HepG2 (cell line): ENCODE results near the gene C1orf94. TPM values are rescaled to one million over a fixed set of nuclear protein-coding genes. Genes with fewer than 3 reads are reported as not detected.

ENCODE experiments used
- ATAC-seq: fragments of 200-7000 bp; cut with Tn5 transposase; 3 replicates; pipeline ENCODE4 v1.9.1; 2020; ENCODE audit warnings: mild to moderate bottlenecking, moderate library complexity
- BruUV-seq: library from RNA; stranded (reverse); fragments of 400-500 nt; replicated peaks from 2 replicates; lab custom pipeline; 2021; lab: Mats Ljungman, UMichigan
- CTCF ChIA-PET: fragments of 300-600 bp; formaldehyde crosslinking; extraction: SDS; loops from one replicate; lab custom pipeline; 2021; ENCODE audit warnings: low total read pairs, inconsistent platforms, low intra/inter-chr PET ratio; lab: Yijun Ruan, JAX
- POLR2A ChIA-PET: fragments of 350-600 bp; sonication (Branson Sonifier 250); formaldehyde crosslinking; loops from one replicate; lab custom pipeline; 2020; ENCODE audit warnings: antibody characterized with exemption, inconsistent platforms; lab: Yijun Ruan, JAX
- DNase-seq: peaks from one replicate; pipeline ENCODE4 v3.0.0-alpha.2; 2015; ENCODE audit warnings: low spot score
- FAIRE-seq: peaks from 3 replicates; lab custom pipeline; 2011; peaks lifted over from hg19 to GRCh38; lab: Jason Lieb, UNC
- H2AFZ ChIP-seq: one replicate; pipeline ENCODE4 v1.6.1; 2011; ENCODE audit warnings: low read length, inconsistent platforms
- H3K27ac ChIP-seq: fragments of 300-600 bp; 3 replicates; pipeline ENCODE4 v1.8.0; 2011; ENCODE audit warnings: mixed run types, mild to moderate bottlenecking, mixed read lengths, low read length, inconsistent platforms; ENCODE audit not compliant: insufficient read depth; ENCODE audit errors: extremely low read length
- H3K27me3 ChIP-seq, 2 experiments: fragments of 200-600 bp in 1 of 2; 2 replicates in 1 of 2; 3 replicates in 1 of 2; pipeline versions ENCODE4 v1.6.0 to v1.8.0; 2011; ENCODE audit warnings: low read length in 2 of 2, mild to moderate bottlenecking in 2 of 2, moderate library complexity in 2 of 2, inconsistent platforms in 1 of 2; ENCODE audit not compliant: insufficient read depth in 2 of 2, control insufficient read depth in 1 of 2
- H3K36me3 ChIP-seq, 2 experiments: fragments of 200-600 bp in 1 of 2; replicated peaks in 1 of 2; 2 replicates in 1 of 2; 3 replicates in 1 of 2; pipeline versions ENCODE4 v1.5.1 to v1.8.0; 2011; ENCODE audit warnings: low read length in 2 of 2, inconsistent platforms in 1 of 2; ENCODE audit not compliant: insufficient read depth in 2 of 2, control insufficient read depth in 1 of 2
- H3K4me1 ChIP-seq: 2 replicates; pipeline ENCODE4 v1.5.1; 2012; ENCODE audit warnings: low read length, inconsistent platforms; ENCODE audit not compliant: insufficient read depth
- H3K4me2 ChIP-seq: 2 replicates; pipeline ENCODE4 v1.6.0; 2011; ENCODE audit warnings: low read depth, low read length, inconsistent platforms
- H3K4me3 ChIP-seq, 3 experiments: fragments of 200-600 bp in 1 of 3; sonication (generic), shearing (Covaris generic) in 1 of 3; replicated peaks in 1 of 3; 2 replicates each; pipeline ENCODE4 v1.5.1; 2011 to 2016; ENCODE audit warnings: low read length in 3 of 3, inconsistent platforms in 2 of 3, low read depth in 2 of 3, mild to moderate bottlenecking in 2 of 3, control low read depth in 1 of 3, mixed read lengths in 1 of 3; ENCODE audit not compliant: insufficient read depth in 1 of 3
- H3K79me2 ChIP-seq: one replicate; pipeline ENCODE4 v1.6.1; 2011; ENCODE audit warnings: low read length, inconsistent platforms; ENCODE audit not compliant: insufficient read depth
- H3K9ac ChIP-seq: 2 replicates; pipeline ENCODE4 v1.6.0; 2011; ENCODE audit warnings: mild to moderate bottlenecking, low read depth, low read length, inconsistent platforms; ENCODE audit not compliant: insufficient read depth
- H3K9me3 ChIP-seq: 2 replicates; pipeline ENCODE4 v1.5.1; 2012; ENCODE audit warnings: mild to moderate bottlenecking, low read length
- H4K20me1 ChIP-seq: 2 replicates; pipeline ENCODE4 v1.6.0; 2011; ENCODE audit warnings: inconsistent platforms, mild to moderate bottlenecking, low read length, moderate library complexity; ENCODE audit not compliant: insufficient read depth
- MED13 ChIP-seq: sonication (generic); formaldehyde crosslinking; IDR thresholded peaks from 2 replicates; pipeline ENCODE4 v1.5.0; 2020; ENCODE audit warnings: missing genetic modification reagents
- NCOA5 ChIP-seq: sonication (generic); formaldehyde crosslinking; IDR thresholded peaks from 2 replicates; pipeline ENCODE4 v1.4.0; 2020; ENCODE audit warnings: missing genetic modification reagents
- NFKBIZ ChIP-seq: IDR thresholded peaks from 2 replicates; pipeline ENCODE4 v1.6.1; 2018; ENCODE audit warnings: missing genetic modification reagents, missing compliant biosample characterization
- ZNF33B ChIP-seq: sonication (generic); formaldehyde crosslinking; IDR thresholded peaks from 2 replicates; pipeline ENCODE4 v1.5.1; 2020; ENCODE audit warnings: mild to moderate bottlenecking, missing genetic modification reagents
- ZNF343 ChIP-seq: sonication (generic); formaldehyde crosslinking; IDR thresholded peaks from 2 replicates; pipeline ENCODE4 v1.4.0; 2020; ENCODE audit warnings: mild to moderate bottlenecking, missing genetic modification reagents
- ZNF589 ChIP-seq: sonication (generic); formaldehyde crosslinking; conservative IDR thresholded peaks from 2 replicates; pipeline ENCODE4 v1.8.0; 2022; ENCODE audit warnings: mild to moderate bottlenecking, moderate library complexity, missing genetic modification reagents
- ZNF672 ChIP-seq: sonication (generic); formaldehyde crosslinking; IDR thresholded peaks from 2 replicates; pipeline ENCODE4 v1.8.1; 2022; ENCODE audit warnings: missing genetic modification reagents
- ZNF766 ChIP-seq: sonication (generic); formaldehyde crosslinking; IDR thresholded peaks from 2 replicates; pipeline ENCODE4 v1.5.0; 2020; ENCODE audit warnings: missing genetic modification reagents, borderline replicate concordance
- WGBS: methylation state at CpG from one replicate; pipeline ENCODE4 v1.1.6; 2017; ENCODE audit warnings: low lambda C conversion rate; 5-methylcytosine and 5-hydroxymethylcytosine counted together
- in situ Hi-C: cut with HindIII; loops from 2 replicates; pipeline ENCODE4 v1.10.0; 2017; ENCODE audit warnings: low pct_unique_long_range_greater_than_20kb; ENCODE audit not compliant: extremely low pct_ligation_motif_present
- intact Hi-C: fragments of 100-400 bp; cut with micrococcal nuclease; formaldehyde crosslinking; loops from one replicate; pipeline ENCODE4 v1.10.0; 2022; ENCODE audit not compliant: unreplicated experiment
- polyA plus RNA-seq, 8 experiments: library from polyadenylated mRNA; depleted of rRNA in 3 of 8; stranded (reverse) in 7 of 8; unstranded in 1 of 8; fragments of >200 nt; fragmentation: Illumina TruSeq in 4 of 8; extraction: Trizol in 4 of 8; gene quantifications; 2 replicates each; pipeline versions ENCODE4 v1.2.1 to v1.2.3, GENCODE V29; 2011 to 2016; ENCODE audit warnings: low read depth in 4 of 8, missing spikeins in 1 of 8, mixed read lengths in 1 of 8; ENCODE audit not compliant: insufficient read depth in 1 of 8
- total RNA-seq, 5 experiments: library from RNA; depleted of rRNA; stranded (reverse); fragments of >200 nt; fragmentation: Illumina TruSeq; extraction: Trizol; gene quantifications; 2 replicates each; pipeline ENCODE4 v1.2.3, GENCODE V29; 2016; ENCODE audit warnings: low read depth in 1 of 5

Gene C1orf94
- total and polyA plus RNA-seq, 2 of the 13 experiments (the other 11 are each of a cell fraction or from before 2014, with no cell fraction given) = not detected

DNA sequence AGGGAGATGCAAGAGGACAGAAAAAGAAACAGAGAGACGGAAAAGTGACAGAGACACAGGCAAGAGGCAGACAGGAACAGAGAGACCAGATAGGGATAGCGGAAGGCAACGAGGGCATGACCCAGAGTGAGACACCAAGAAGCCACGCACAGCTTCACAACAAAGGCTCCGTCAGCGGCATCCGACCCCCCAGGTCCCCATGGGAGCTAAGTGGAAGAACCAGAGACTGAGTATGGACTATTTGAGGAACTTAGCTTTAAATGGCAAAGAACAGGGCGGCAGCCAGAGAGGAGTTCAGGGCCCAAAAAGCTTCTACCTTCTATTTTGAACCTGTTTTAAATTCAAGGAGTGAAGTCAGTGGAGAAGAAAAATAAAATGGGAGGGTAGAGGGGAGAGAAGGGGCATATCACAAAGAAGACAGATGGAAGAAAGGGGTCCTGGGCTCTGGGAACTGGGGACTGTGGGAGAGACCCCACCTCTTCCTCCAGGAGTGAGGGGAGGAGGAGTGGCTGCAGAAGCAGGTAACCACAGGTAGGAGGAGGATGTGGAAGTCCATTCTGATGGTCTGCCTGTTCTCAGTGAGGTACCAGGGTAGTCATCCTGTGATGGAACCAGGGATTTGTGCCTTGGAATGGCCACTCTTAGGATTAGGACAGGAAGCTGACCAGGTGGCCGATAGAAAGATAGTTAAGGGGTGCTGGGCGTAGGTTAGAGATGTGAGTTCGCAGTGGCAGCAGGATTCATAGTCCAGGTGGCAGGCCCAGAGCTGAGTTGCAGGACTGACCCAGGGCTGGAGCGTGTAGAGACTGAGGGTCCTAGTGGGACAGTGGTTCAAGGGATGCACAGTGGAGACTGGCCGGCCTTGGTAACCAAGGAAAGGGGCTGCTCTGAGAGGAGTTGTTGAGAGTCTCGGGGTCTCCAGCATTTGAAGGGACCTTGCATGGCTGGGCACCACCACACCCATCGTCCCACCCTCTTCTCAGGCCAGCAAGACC lies 49.4 kb upstream of the C1orf94 start:
- no peak overlapping the region for H2AFZ ChIP-seq
- H3K4me3 ChIP-seq = no peak overlapping the region
- BruUV-seq = no TSS peak
- no peak overlapping the region for H3K27ac ChIP-seq
- no peaks in the 10 kb centered on the region for H4K20me1 ChIP-seq
- FAIRE-seq (no peak), DNase-seq (no peak), ATAC-seq (no peak)
- CTCF ChIA-PET = no interaction called here
- POLR2A ChIA-PET = no interaction called here
- intact Hi-C loops = no loop called here
- no peak overlapping the region for H3K4me2 ChIP-seq
- no peaks in the 10 kb centered on the region; a peak in 1 of 5 replicates for H3K27me3 ChIP-seq
- H3K36me3 ChIP-seq = no peaks in the 10 kb centered on the region
- no peak for TF ChIP-seq ZNF766 (CRISPR knock-in tag)
- TF ChIP-seq NCOA5 (CRISPR knock-in tag) = no peak
- WGBS = 21% methylated on average over 13 of the region's 15 CpGs
- H3K9ac ChIP-seq = no peak overlapping the region
- in situ Hi-C loops = no loop called here
- H3K4me1 ChIP-seq = no peaks in the 10 kb centered on the region
- no peaks in the 10 kb centered on the region for H3K79me2 ChIP-seq
- H3K9me3 ChIP-seq = no peaks in the 10 kb centered on the region; the same call in 1 of the 2 replicates

DNA sequence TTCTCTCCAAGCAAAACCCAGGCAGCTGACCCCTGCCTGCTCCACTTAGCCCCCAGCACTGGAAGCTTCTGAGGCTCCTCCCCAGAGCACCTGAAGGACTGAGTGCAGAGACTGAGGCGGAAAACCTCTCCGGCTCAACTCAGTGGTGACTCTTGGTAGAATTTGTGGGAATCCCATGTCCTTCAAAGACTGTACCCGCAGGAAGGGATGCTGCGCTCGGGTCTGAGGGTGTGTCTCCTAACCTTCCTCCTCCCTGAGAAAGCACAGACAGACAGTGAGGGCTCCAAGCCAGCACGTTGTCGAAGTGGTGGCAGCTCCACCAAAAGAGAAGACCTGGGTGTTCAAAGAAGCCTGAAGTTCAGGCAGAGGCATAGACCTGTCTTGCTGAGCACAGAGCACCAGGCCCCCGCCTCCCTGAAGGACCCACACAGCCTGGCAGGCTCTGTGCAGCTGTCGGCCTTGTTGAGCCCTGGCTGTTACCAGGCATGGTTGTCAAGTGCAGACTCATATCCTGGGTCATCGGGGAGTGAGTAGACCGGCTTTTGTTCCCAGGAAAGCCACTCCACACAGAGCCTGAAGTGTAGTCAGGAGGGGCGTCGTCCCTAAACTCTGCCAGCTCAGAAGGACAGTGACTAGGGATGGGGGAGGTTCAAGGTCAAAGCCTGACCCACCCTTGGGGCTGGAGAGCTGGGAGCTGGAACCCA lies 48.4 kb upstream of the C1orf94 start:
- H3K4me1 ChIP-seq = no peaks in the 10 kb centered on the region
- H4K20me1 ChIP-seq = no peaks in the 10 kb centered on the region
- no peaks in the 10 kb centered on the region for H3K9me3 ChIP-seq
- no peaks in the 10 kb centered on the region for H3K36me3 ChIP-seq
- H3K9ac ChIP-seq = no peak overlapping the region
- no peak overlapping the region for H2AFZ ChIP-seq
- no TSS peak for BruUV-seq
- intact Hi-C loops (no loop called here), in situ Hi-C loops (no loop called here)
- H3K4me3 ChIP-seq = no peak overlapping the region
- H3K27me3 ChIP-seq = no peaks in the 10 kb centered on the region; a peak in 1 of 5 replicates
- H3K4me2 ChIP-seq = no peak overlapping the region
- 28% methylated on average over 6 of the region's 13 CpGs for WGBS
- no peaks in the 10 kb centered on the region for H3K79me2 ChIP-seq
- ATAC-seq = no peak
- POLR2A ChIA-PET = no interaction called here
- H3K27ac ChIP-seq = no peak overlapping the region
- FAIRE-seq = no peak
- CTCF ChIA-PET = no interaction called here
- DNase-seq = no peak
- TF ChIP-seq MED13 (CRISPR knock-in tag) (no peak), NFKBIZ (CRISPR knock-in tag) (no peak), ZNF672 (CRISPR knock-in tag) (no peak), ZNF343 (no peak), ZNF589 (CRISPR knock-in tag) (no peak), ZNF33B (CRISPR knock-in tag) (no peak)
